PFSK-1 (cell line): Measurements from ENCODE around the gene SERINC5.

Source experiments
- FOXP2 ChIP-seq: optimal IDR thresholded peaks from 2 replicates; pipeline ENCODE3; 2011; ENCODE audit warnings: borderline replicate concordance, control low read depth, inconsistent platforms; ENCODE audit not compliant: insufficient read depth; ENCODE audit errors: extremely low read length, extremely low read depth
- POLR2AphosphoS5 ChIP-seq: IDR thresholded peaks from 2 replicates; pipeline ENCODE4 v1.6.1; 2012; ENCODE audit warnings: low read depth, mild to moderate bottlenecking, control low read depth, low read length, moderate library complexity
- SIN3A ChIP-seq: IDR thresholded peaks from 2 replicates; pipeline ENCODE4 v1.6.1; 2012; ENCODE audit warnings: mild to moderate bottlenecking, low read length, moderate library complexity, borderline replicate concordance; ENCODE audit not compliant: insufficient read depth
- TAF1 ChIP-seq: IDR thresholded peaks from 2 replicates; pipeline ENCODE4 v1.6.1; 2012; ENCODE audit warnings: low read length, control low read depth, borderline replicate concordance; ENCODE audit not compliant: insufficient read depth
- TF ChIP-seq, protein P1 (sequence below), 2 experiments: IDR thresholded peaks; 2 replicates each; pipeline versions ENCODE4 v1.6.1 to v1.8.0; 2011 to 2012; ENCODE audit warnings: low read depth in 2 of 2, low read length in 2 of 2, control low read depth in 1 of 2, inconsistent platforms in 1 of 2, mild to moderate bottlenecking in 1 of 2, moderate library complexity in 1 of 2; ENCODE audit not compliant: insufficient read depth in 1 of 2

Gene SERINC5

DNA sequence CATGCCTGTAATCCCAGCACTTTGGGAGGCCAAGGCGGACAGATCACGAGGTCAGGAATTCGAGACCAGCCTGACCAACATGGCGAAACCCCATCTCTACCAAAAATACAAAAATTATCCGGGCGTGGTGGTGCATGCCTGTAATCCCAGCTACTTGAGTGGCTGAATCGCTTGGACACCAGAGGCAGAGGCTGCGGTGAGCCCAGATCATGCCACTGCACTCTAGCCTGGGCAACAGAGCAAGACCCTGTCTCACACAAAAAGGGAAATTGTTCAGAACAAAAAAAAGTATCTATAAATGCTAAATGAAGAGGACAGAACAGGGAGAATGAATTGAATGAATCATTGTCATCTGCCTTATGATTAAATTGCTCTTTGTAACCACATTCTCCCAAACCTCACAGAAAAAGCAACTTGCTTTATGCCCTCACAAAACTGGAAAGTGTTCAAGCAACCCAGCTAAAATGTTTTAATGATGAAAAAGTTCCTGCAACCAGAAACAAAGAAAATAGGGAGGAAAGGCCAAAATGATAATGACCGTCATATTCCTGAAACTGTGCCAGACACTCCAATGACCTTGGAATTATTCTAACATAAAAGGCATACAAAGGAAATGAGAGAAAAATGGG lies 83.7 kb downstream of the SERINC5 start:
- TF ChIP-seq SIN3A (no peak), FOXP2 (no peak), TAF1 (no peak), POLR2AphosphoS5 (no peak)
- TF ChIP-seq, protein P1, sequence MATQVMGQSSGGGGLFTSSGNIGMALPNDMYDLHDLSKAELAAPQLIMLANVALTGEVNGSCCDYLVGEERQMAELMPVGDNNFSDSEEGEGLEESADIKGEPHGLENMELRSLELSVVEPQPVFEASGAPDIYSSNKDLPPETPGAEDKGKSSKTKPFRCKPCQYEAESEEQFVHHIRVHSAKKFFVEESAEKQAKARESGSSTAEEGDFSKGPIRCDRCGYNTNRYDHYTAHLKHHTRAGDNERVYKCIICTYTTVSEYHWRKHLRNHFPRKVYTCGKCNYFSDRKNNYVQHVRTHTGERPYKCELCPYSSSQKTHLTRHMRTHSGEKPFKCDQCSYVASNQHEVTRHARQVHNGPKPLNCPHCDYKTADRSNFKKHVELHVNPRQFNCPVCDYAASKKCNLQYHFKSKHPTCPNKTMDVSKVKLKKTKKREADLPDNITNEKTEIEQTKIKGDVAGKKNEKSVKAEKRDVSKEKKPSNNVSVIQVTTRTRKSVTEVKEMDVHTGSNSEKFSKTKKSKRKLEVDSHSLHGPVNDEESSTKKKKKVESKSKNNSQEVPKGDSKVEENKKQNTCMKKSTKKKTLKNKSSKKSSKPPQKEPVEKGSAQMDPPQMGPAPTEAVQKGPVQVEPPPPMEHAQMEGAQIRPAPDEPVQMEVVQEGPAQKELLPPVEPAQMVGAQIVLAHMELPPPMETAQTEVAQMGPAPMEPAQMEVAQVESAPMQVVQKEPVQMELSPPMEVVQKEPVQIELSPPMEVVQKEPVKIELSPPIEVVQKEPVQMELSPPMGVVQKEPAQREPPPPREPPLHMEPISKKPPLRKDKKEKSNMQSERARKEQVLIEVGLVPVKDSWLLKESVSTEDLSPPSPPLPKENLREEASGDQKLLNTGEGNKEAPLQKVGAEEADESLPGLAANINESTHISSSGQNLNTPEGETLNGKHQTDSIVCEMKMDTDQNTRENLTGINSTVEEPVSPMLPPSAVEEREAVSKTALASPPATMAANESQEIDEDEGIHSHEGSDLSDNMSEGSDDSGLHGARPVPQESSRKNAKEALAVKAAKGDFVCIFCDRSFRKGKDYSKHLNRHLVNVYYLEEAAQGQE (IDR thresholded peaks at IDR 0.05; ENCODE audit: insufficient read depth in 1 of 2, low read depth in 2 of 2, low read length in 2 of 2) = no peak

DNA sequence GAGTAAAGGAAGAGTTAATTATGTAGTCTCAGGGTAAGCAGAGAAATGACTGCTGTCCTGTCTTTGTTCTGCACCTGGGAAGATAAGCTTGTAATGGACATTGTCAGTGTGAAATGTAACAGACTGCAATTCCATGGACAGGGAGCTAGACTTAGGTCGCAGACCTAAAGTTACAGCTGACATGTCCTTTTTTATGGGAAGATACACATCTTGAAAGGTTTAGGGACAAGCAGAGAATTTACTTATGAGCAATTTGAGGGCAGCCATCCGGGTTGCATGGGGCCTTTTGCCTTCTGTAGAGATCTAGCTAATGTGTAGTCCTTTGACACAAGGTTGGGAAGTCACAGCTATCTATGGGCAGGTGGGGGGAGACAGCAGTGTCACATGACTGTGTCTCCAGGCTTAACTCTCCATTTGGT lies 85.7 kb downstream of the SERINC5 start:
- TF ChIP-seq, protein P1 (IDR thresholded peaks at IDR 0.05; ENCODE audit: insufficient read depth in 1 of 2, low read depth in 2 of 2, low read length in 2 of 2) = no peak
- no peak for TF ChIP-seq TAF1
- TF ChIP-seq SIN3A = no peak
- no peak for TF ChIP-seq FOXP2
- TF ChIP-seq POLR2AphosphoS5 = no peak

DNA sequence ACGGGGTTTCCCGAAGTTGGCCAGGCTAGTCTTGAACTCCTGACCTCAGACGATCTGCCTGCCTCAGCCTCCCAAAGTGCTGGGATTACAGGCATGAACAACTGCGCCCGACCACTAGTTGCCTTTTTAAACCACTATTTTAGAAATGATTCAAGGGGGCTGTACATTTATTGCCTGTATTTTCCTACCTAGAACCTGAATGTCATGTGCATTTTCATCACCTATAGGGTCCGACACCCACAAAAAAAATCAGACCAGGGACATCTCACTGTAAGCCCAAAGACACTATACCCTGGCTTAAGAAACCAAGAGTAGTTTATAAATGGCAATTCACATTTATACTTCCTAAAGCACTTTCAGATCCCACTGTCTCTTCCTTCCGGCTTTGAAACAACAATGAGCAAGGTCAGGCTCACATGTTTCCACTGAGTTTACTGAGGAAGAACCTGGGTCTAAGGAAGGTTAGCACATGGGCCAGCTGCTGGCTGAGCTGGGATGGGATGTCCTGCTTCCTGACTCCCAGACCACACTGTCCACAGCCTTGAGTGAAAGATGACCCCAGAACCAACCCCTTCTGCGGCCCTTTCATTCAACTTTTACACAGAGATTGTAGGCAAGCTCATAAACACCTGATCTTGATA lies 87.3 kb downstream of the SERINC5 start:
- no peak for TF ChIP-seq SIN3A
- TF ChIP-seq FOXP2 = no peak
- no peak for TF ChIP-seq TAF1
- TF ChIP-seq, protein P1 (IDR thresholded peaks at IDR 0.05; ENCODE audit: insufficient read depth in 1 of 2, low read depth in 2 of 2, low read length in 2 of 2) = no peak
- no peak for TF ChIP-seq POLR2AphosphoS5

GRCh38 chr5:80165452-80165851 lies 90.4 kb downstream of the SERINC5 start:
- no peak for TF ChIP-seq TAF1
- no peak for TF ChIP-seq POLR2AphosphoS5
- no peak for TF ChIP-seq SIN3A
- TF ChIP-seq FOXP2 = no peak
- TF ChIP-seq, protein P1 (IDR thresholded peaks at IDR 0.05; ENCODE audit: insufficient read depth in 1 of 2, low read depth in 2 of 2, low read length in 2 of 2) = no peak
